ENCODE results near the gene NQO2.
"Not testable (repeated sequence)": the region's sequence is repeated elsewhere in the genome, so short reads cannot be mapped to it uniquely, and the experiment has no call there.

Gene NQO2

GRCh38 chr6:3035397-3035796, 35.7 kb downstream of the NQO2 start:
- in situ Hi-C loops (cut with HindIII; ENCODE audit: low pct_unique_long_range_greater_than_20kb, low sequenced_read_pairs) = no loop called here
- no peak for TF ChIP-seq JUND (IDR thresholded peaks at IDR 0.05; ENCODE audit: low read depth)
- no peak for DNase-seq (ENCODE audit: low read depth in 1 of 2, low spot score in 1 of 2)

GRCh38 chr6:3036861-3037637, 37.4 kb downstream of the NQO2 start:
- no peak for TF ChIP-seq JUND (IDR thresholded peaks at IDR 0.05; ENCODE audit: low read depth)
- DNase-seq (ENCODE audit: low read depth in 1 of 2, low spot score in 1 of 2) = no peak
- in situ Hi-C loops (cut with HindIII; ENCODE audit: low pct_unique_long_range_greater_than_20kb, low sequenced_read_pairs) = no loop called here

GRCh38 chr6:3037638-3038365, 38.1 kb downstream of the NQO2 start:
- in situ Hi-C loops (cut with HindIII; ENCODE audit: low pct_unique_long_range_greater_than_20kb, low sequenced_read_pairs) = no loop called here
- TF ChIP-seq JUND (IDR thresholded peaks at IDR 0.05; ENCODE audit: low read depth) = no peak
- no peak for DNase-seq (ENCODE audit: low read depth in 1 of 2, low spot score in 1 of 2)

- no peak for TF ChIP-seq JUND (IDR thresholded peaks at IDR 0.05; ENCODE audit: low read depth)
- in situ Hi-C loops (cut with HindIII; ENCODE audit: low pct_unique_long_range_greater_than_20kb, low sequenced_read_pairs) = no loop called here
- DNase-seq (ENCODE audit: low read depth in 1 of 2, low spot score in 1 of 2) = no peak
These were observed 39.7 kb downstream of the NQO2 start for GRCh38 chr6:3039384-3039783.

GRCh38 chr6:3041147-3041546, 41.5 kb downstream of the NQO2 start:
- DNase-seq (ENCODE audit: low read depth in 1 of 2, low spot score in 1 of 2) = no peak
- no peak for TF ChIP-seq JUND (IDR thresholded peaks at IDR 0.05; ENCODE audit: low read depth)
- in situ Hi-C loops (cut with HindIII; ENCODE audit: low pct_unique_long_range_greater_than_20kb, low sequenced_read_pairs) = no loop called here

- no peak for DNase-seq (ENCODE audit: low read depth in 1 of 2, low spot score in 1 of 2)
- no peak for TF ChIP-seq JUND (IDR thresholded peaks at IDR 0.05; ENCODE audit: low read depth)
- in situ Hi-C loops (cut with HindIII; ENCODE audit: low pct_unique_long_range_greater_than_20kb, low sequenced_read_pairs) = no loop called here
These were observed 41.9 kb downstream of the NQO2 start for GRCh38 chr6:3041606-3042005.

GRCh38 chr6:3045369-3045768, 45.7 kb downstream of the NQO2 start:
- DNase-seq (ENCODE audit: low read depth in 1 of 2, low spot score in 1 of 2) = no peak
- no peak for TF ChIP-seq JUND (IDR thresholded peaks at IDR 0.05; ENCODE audit: low read depth)
- in situ Hi-C loops (cut with HindIII; ENCODE audit: low pct_unique_long_range_greater_than_20kb, low sequenced_read_pairs) = no loop called here

- in situ Hi-C loops (cut with HindIII; ENCODE audit: low pct_unique_long_range_greater_than_20kb, low sequenced_read_pairs) = no loop called here
- DNase-seq (ENCODE audit: low read depth in 1 of 2, low spot score in 1 of 2) = no peak
- no peak for TF ChIP-seq JUND (IDR thresholded peaks at IDR 0.05; ENCODE audit: low read depth)
These were observed 46.1 kb downstream of the NQO2 start for GRCh38 chr6:3045777-3046176.

- TF ChIP-seq JUND (IDR thresholded peaks at IDR 0.05; ENCODE audit: low read depth) = no peak
- in situ Hi-C loops (cut with HindIII; ENCODE audit: low pct_unique_long_range_greater_than_20kb, low sequenced_read_pairs) = no loop called here
- DNase-seq (ENCODE audit: low read depth in 1 of 2, low spot score in 1 of 2) = no peak
These were observed 46.6 kb downstream of the NQO2 start for GRCh38 chr6:3046295-3046694.

GRCh38 chr6:3048009-3048408, 48.3 kb downstream of the NQO2 start:
- DNase-seq (ENCODE audit: low read depth in 1 of 2, low spot score in 1 of 2); in situ Hi-C loops (cut with HindIII; ENCODE audit: low pct_unique_long_range_greater_than_20kb, low sequenced_read_pairs): not testable (repeated sequence)

- in situ Hi-C loops (cut with HindIII; ENCODE audit: low pct_unique_long_range_greater_than_20kb, low sequenced_read_pairs) = no loop called here
- DNase-seq (ENCODE audit: low read depth in 1 of 2, low spot score in 1 of 2) = no peak
- no peak for TF ChIP-seq JUND (IDR thresholded peaks at IDR 0.05; ENCODE audit: low read depth)
These were observed 53.0 kb downstream of the NQO2 start for GRCh38 chr6:3052481-3053230.

- in situ Hi-C loops (cut with HindIII; ENCODE audit: low pct_unique_long_range_greater_than_20kb, low sequenced_read_pairs) = no loop called here
- no peak for TF ChIP-seq JUND (IDR thresholded peaks at IDR 0.05; ENCODE audit: low read depth)
These were observed 53.5 kb downstream of the NQO2 start for GRCh38 chr6:3053231-3053508.

GRCh38 chr6:3054229-3055157, 54.8 kb downstream of the NQO2 start:
- peak in 1 of 2 experiments; percentile 33 for DNase-seq (ENCODE audit: low read depth in 1 of 2, low spot score in 1 of 2)
- in situ Hi-C loops (cut with HindIII; ENCODE audit: low pct_unique_long_range_greater_than_20kb, low sequenced_read_pairs) = not testable (repeated sequence)

More at GRCh38 chr6:3053231-3053508, 53.5 kb downstream of the NQO2 start:
- DNase-seq (ENCODE audit: low read depth in 1 of 2, low spot score in 1 of 2) = no peak

- DNase-seq (ENCODE audit: low read depth in 1 of 2, low spot score in 1 of 2) = not testable (repeated sequence)
These were observed 55.4 kb downstream of the NQO2 start for GRCh38 chr6:3055158-3055499.

More at GRCh38 chr6:3055158-3055499, 55.4 kb downstream of the NQO2 start:
- in situ Hi-C loops (cut with HindIII; ENCODE audit: low pct_unique_long_range_greater_than_20kb, low sequenced_read_pairs) = not testable (repeated sequence)
